ENCODE results near the gene PSG1. TPM values are rescaled to one million over a fixed set of nuclear protein-coding genes. Genes with fewer than 3 reads are reported as not detected.
"Not testable (repeated sequence)": the region's sequence is repeated elsewhere in the genome, so short reads cannot be mapped to it uniquely, and the experiment has no call there.

PSG1 gene
- total RNA-seq, 4 donors from 2014 or later, result not detected

DNA sequence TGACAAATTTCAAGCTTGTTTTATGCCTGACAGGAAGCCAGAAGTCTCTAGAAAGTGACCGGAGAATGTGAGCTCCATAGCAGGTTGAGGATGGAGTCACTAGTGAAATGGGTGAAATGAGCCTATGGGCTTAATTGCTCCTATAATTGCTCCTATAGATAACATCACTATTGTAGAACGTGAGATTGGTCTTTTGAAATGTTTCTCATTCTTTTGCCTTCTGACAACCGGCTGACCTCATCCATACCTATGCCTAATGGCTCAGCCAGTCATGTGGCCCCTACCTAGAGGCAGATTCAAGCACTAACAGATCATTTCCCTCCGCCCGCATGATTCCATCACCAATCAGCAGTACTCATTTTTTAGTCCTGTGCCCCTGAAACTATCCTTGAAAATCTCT, 34.0 kb upstream of the PSG1 start:
- H3K4me3 ChIP-seq (ENCODE audit: low read depth, poor library complexity, severe bottlenecking); DNase-seq (ENCODE audit: low spot score in 2 of 2); intact Hi-C loops (cut with DNase I; ENCODE audit: low total_unique reads): not testable (repeated sequence)
- WGBS, 2 donors, result 64 to 72% methylated on average over 5 of the region's 5 CpGs

- 88 to 94% methylated on average over 4 of the region's 4 CpGs for WGBS, 2 donors
- intact Hi-C loops (cut with DNase I; ENCODE audit: low total_unique reads); DNase-seq (ENCODE audit: low spot score in 2 of 2); H3K4me3 ChIP-seq (ENCODE audit: low read depth, poor library complexity, severe bottlenecking): not testable (repeated sequence)
These were observed 33.4 kb upstream of the PSG1 start for GRCh38 chr19:42912941-42913340.

DNA sequence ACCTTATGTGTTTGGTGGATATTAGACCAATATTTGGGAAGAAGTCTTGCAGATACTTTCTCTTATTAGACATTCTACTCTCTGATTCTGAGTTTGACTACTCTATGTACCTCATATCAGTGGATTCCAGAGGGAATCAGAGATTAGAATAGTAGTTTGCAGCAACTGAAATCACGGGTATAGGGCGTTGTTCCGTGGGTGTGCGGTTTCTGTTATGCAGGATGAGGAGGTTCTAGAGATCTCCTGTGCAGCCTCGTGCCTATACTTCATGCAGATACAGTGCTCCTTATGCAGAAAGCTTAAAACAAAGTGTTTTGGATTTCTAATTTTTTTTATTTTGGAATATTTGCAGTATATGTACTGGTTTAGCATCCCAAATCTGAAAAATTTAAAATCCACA, 32.2 kb upstream of the PSG1 start:
- H3K4me3 ChIP-seq (ENCODE audit: low read depth, poor library complexity, severe bottlenecking); intact Hi-C loops (cut with DNase I; ENCODE audit: low total_unique reads): not testable (repeated sequence)
- WGBS, 2 donors, result 73 to 83% methylated on average over 5 of the region's 5 CpGs

DNA sequence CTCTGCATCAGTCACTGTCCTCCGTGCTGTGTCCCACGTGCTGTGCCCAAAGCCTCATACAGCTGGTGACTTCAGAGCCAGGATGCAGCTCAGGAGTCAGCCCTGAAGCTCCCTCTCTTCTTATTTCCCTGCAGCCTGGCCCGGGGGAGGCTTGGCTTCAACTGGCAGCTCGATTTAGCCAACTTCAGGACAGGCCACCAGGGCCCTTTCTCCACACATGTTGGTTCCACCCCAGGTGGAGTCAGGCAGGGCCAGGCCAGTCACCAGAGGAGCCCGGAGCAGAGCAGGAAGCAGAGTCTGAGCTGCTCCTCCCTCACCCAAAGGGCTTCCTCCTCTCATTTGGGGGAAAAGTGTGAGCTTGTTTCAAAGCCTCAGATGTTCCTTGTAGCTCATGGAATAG, 26.6 kb upstream of the PSG1 start:
- H3K4me3 ChIP-seq (ENCODE audit: low read depth, poor library complexity, severe bottlenecking); intact Hi-C loops (cut with DNase I; ENCODE audit: low total_unique reads); DNase-seq (ENCODE audit: low spot score in 2 of 2): not testable (repeated sequence)
- 55 to 57% methylated on average over 5 of the region's 5 CpGs for WGBS, 2 donors

More for the DNA sequence above, 32.2 kb upstream of the PSG1 start:
- not testable (repeated sequence) for DNase-seq (ENCODE audit: low spot score in 2 of 2)

DNA sequence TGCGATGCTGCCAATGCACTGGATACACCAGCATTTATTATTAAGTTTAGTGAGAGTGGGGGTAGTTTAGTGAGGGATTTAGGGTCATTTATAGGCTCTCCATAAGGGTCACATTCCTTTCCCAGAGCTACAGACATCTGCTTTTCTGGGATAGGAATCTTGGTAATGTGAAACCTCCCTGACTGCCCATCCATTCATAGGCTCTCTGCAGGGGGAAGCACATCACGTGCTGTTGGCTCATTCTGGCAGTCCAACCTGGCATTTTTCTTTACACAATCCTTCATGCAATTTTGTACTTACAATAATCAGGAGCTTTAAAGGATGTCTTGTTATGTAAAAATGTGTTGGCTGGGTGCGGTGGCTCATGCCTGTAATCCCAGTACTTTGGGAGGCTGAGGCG, 21.0 kb upstream of the PSG1 start:
- intact Hi-C loops (cut with DNase I; ENCODE audit: low total_unique reads); DNase-seq (ENCODE audit: low spot score in 2 of 2); H3K4me3 ChIP-seq (ENCODE audit: low read depth, poor library complexity, severe bottlenecking): not testable (repeated sequence)
- 83 to 85% methylated on average over 4 of the region's 4 CpGs for WGBS, 2 donors

DNA sequence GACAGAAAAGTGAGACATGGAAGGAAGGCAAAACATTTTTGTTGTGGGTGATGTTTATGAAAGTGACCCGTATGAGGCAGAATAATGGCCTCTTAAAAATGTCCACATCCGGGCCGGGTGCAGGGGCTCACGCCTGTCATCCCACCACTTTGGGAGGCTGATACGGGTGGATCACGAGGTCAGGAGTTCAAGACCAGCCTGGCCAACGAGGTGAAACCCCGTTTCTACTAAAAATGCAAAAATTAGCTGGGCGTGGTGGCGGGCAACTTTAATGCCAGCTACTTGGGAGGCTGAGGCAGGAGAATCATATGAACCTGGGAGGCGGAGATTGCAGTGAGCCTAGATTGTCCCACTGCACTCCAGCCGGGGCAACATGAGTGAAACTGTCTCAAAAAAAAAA, 20.2 kb upstream of the PSG1 start:
- H3K4me3 ChIP-seq (ENCODE audit: low read depth, poor library complexity, severe bottlenecking); intact Hi-C loops (cut with DNase I; ENCODE audit: low total_unique reads): not testable (repeated sequence)
- peak in 1 of 2 donors; percentile 37 for DNase-seq (ENCODE audit: low spot score in 2 of 2)
- WGBS, 2 donors, result 83 to 85% methylated on average over 12 of the region's 12 CpGs

GRCh38 chr19:42899110-42899509, 19.6 kb upstream of the PSG1 start:
- intact Hi-C loops (cut with DNase I; ENCODE audit: low total_unique reads); DNase-seq (ENCODE audit: low spot score in 2 of 2); H3K4me3 ChIP-seq (ENCODE audit: low read depth, poor library complexity, severe bottlenecking): not testable (repeated sequence)
- 88 to 89% methylated on average over 1 of the region's 1 CpG for WGBS, 2 donors

- intact Hi-C loops (cut with DNase I; ENCODE audit: low total_unique reads); H3K4me3 ChIP-seq (ENCODE audit: low read depth, poor library complexity, severe bottlenecking): not testable (repeated sequence)
- 17 to 23% methylated on average over 1 of the region's 1 CpG for WGBS, 2 donors
- peak in 1 of 2 donors; percentile 52 for DNase-seq (ENCODE audit: low spot score in 2 of 2)
These were observed 19.1 kb upstream of the PSG1 start for GRCh38 chr19:42898656-42899055.

GRCh38 chr19:42897729-42898128, 18.2 kb upstream of the PSG1 start:
- WGBS, 2 donors, result 5 to 39% methylated on average over 1 of the region's 1 CpG
- DNase-seq (ENCODE audit: low spot score in 2 of 2); intact Hi-C loops (cut with DNase I; ENCODE audit: low total_unique reads): not testable (repeated sequence)

GRCh38 chr19:42890446-42890845, 10.9 kb upstream of the PSG1 start:
- intact Hi-C loops (cut with DNase I; ENCODE audit: low total_unique reads); H3K4me3 ChIP-seq (ENCODE audit: low read depth, poor library complexity, severe bottlenecking); DNase-seq (ENCODE audit: low spot score in 2 of 2): not testable (repeated sequence)
- 87 to 91% methylated on average over 7 of the region's 7 CpGs for WGBS, 2 donors

More at GRCh38 chr19:42897729-42898128, 18.2 kb upstream of the PSG1 start:
- H3K4me3 ChIP-seq (ENCODE audit: low read depth, poor library complexity, severe bottlenecking), result not testable (repeated sequence)

- intact Hi-C loops (cut with DNase I; ENCODE audit: low total_unique reads); DNase-seq (ENCODE audit: low spot score in 2 of 2); H3K4me3 ChIP-seq (ENCODE audit: low read depth, poor library complexity, severe bottlenecking): not testable (repeated sequence)
These were observed 8.4 kb upstream of the PSG1 start for GRCh38 chr19:42887876-42888445.

- WGBS, 2 donors, result 56 to 61% methylated on average over 2 of the region's 2 CpGs
- DNase-seq (ENCODE audit: low spot score in 2 of 2); H3K4me3 ChIP-seq (ENCODE audit: low read depth, poor library complexity, severe bottlenecking); intact Hi-C loops (cut with DNase I; ENCODE audit: low total_unique reads): not testable (repeated sequence)
These were observed 3.2 kb upstream of the PSG1 start for GRCh38 chr19:42882730-42883129.

DNA sequence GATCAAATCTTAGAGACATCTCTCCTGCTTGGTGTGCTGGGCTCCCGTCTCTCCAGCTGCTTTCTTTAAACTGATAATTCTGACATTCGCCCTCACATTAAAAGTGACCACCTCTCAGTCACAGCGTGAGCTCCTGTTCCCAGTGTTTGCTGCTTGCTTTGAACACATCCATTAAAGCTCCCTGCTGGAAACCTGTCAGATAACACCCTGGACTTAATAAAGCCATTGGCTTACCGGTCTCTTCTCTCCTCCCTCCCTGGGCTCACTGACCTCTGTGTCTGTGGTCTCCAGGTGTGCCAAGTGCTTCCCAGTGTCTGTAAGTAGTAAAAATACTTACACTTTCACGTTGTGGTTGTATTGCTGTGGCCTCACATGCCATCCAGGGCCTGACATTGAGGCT, 2.5 kb upstream of the PSG1 start:
- DNase-seq (ENCODE audit: low spot score in 2 of 2); intact Hi-C loops (cut with DNase I; ENCODE audit: low total_unique reads); H3K4me3 ChIP-seq (ENCODE audit: low read depth, poor library complexity, severe bottlenecking): not testable (repeated sequence)
- WGBS, 2 donors, result 65 to 71% methylated on average over 5 of the region's 5 CpGs

GRCh38 chr19:42881279-42881678, 1.8 kb upstream of the PSG1 start:
- 56 to 63% methylated on average over 8 of the region's 8 CpGs for WGBS, 2 donors
- H3K4me3 ChIP-seq (ENCODE audit: low read depth, poor library complexity, severe bottlenecking); intact Hi-C loops (cut with DNase I; ENCODE audit: low total_unique reads); DNase-seq (ENCODE audit: low spot score in 2 of 2): not testable (repeated sequence)

GRCh38 chr19:42880621-42881020, 1.1 kb upstream of the PSG1 start:
- DNase-seq (ENCODE audit: low spot score in 2 of 2); intact Hi-C loops (cut with DNase I; ENCODE audit: low total_unique reads); H3K4me3 ChIP-seq (ENCODE audit: low read depth, poor library complexity, severe bottlenecking): not testable (repeated sequence)
- WGBS, 2 donors, result 94 to 95% methylated on average over 7 to 9 of the region's 9 CpGs

DNA sequence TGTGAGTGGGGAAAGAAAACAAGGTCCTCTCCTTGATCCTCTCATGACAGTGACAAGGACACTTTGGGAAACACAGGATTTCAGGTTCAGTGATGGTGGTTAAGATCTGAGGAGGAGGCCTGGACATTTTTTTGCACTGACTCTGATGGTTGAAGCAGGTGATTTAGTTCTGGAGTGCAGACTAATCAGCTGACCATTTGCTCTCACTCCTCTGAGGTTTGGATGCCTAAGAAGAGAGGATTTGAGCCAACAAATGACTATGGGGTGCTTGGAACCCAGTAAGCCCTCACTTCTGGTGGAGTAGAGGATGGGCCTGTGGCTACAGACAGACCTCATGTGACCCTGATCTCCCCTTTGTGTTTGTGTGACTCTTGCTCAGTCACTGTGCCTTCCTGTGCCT, 2.9 kb downstream of the PSG1 start:
- H3K4me3 ChIP-seq (ENCODE audit: low read depth, poor library complexity, severe bottlenecking); intact Hi-C loops (cut with DNase I; ENCODE audit: low total_unique reads); DNase-seq (ENCODE audit: low spot score in 2 of 2): not testable (repeated sequence)

Data from lower leg skin (tissue), 4 donors.